Endodermal cell (in vitro differentiated cells): ENCODE measurements around the gene ADGRD1. TPM values are rescaled to one million over a fixed set of nuclear protein-coding genes. Genes with fewer than 3 reads are reported as not detected.
"Not testable (repeated sequence)": the region's sequence is repeated elsewhere in the genome, so short reads cannot be mapped to it uniquely, and the experiment has no call there.

Experiments
- DNase-seq: peaks from one replicate; pipeline ENCODE4 v3.0.0-alpha.2; 2017
- H3K27ac ChIP-seq: 2 replicates; pipeline ENCODE4 v1.5.1; 2013; ENCODE audit warnings: mild to moderate bottlenecking, low read depth, low read length, moderate library complexity
- H3K27me3 ChIP-seq: 2 replicates; pipeline ENCODE4 v1.6.1; 2013; ENCODE audit warnings: mild to moderate bottlenecking, low read length, moderate library complexity; ENCODE audit not compliant: insufficient read depth, control insufficient read depth, poor library complexity, severe bottlenecking
- H3K36me3 ChIP-seq: 2 replicates; pipeline ENCODE4 v1.7.0; 2013; ENCODE audit warnings: mild to moderate bottlenecking, low read length, moderate library complexity; ENCODE audit not compliant: control insufficient read depth, insufficient read depth
- H3K4me1 ChIP-seq: one replicate; pipeline ENCODE4 v1.7.0; 2013; ENCODE audit warnings: low read length; ENCODE audit not compliant: control insufficient read depth, insufficient read depth
- H3K4me3 ChIP-seq: 2 replicates; pipeline ENCODE4 v1.5.1; 2013; ENCODE audit warnings: mild to moderate bottlenecking, low read length, moderate library complexity
- H3K9ac ChIP-seq: 2 replicates; pipeline ENCODE4 v1.6.1; 2013; ENCODE audit warnings: mild to moderate bottlenecking, low read length, moderate library complexity; ENCODE audit not compliant: poor library complexity, severe bottlenecking; ENCODE audit errors: extremely low read depth
- H3K9me3 ChIP-seq: 2 replicates; pipeline ENCODE4 v1.6.1; 2013; ENCODE audit warnings: mild to moderate bottlenecking, low read length, moderate library complexity; ENCODE audit not compliant: control insufficient read depth
- H3K27ac Mint-ChIP-seq: 2 replicates; pipeline ENCODE4 v1.8.0; 2020; ENCODE audit warnings: mixed read lengths
- H3K27me3 Mint-ChIP-seq: 2 replicates; pipeline ENCODE4 v1.8.0; 2021; ENCODE audit warnings: mild to moderate bottlenecking, mixed read lengths; ENCODE audit not compliant: insufficient read depth
- H3K36me3 Mint-ChIP-seq: 2 replicates; pipeline ENCODE4 v1.8.0; 2020; ENCODE audit warnings: low read depth, mixed read lengths
- H3K4me1 Mint-ChIP-seq: 2 replicates; pipeline ENCODE4 v1.8.0; 2020; ENCODE audit warnings: mixed read lengths
- H3K4me3 Mint-ChIP-seq: 2 replicates; pipeline ENCODE4 v1.8.0; 2020; ENCODE audit warnings: mild to moderate bottlenecking, moderate library complexity, mixed read lengths
- H3K9me3 Mint-ChIP-seq: 2 replicates; pipeline ENCODE4 v1.8.0; 2020; ENCODE audit warnings: mild to moderate bottlenecking, mixed read lengths
- CTCF ChIP-seq: fragments of 200-600 bp; sonication (generic); conservative IDR thresholded peaks from 2 replicates; pipeline ENCODE4 v1.5.0; 2021; ENCODE audit warnings: antibody characterized with exemption, mild to moderate bottlenecking
- WGBS, 2 experiments: methylation state at CpG; one replicate each; pipeline versions ENCODE4 v1.1.5 to v1.1.7; 2013; ENCODE audit warnings: missing lambda C conversion rate in 2 of 2, mixed read lengths in 1 of 2; ENCODE audit not compliant: insufficient coverage in 1 of 2, insufficient read length in 1 of 2; 5-methylcytosine and 5-hydroxymethylcytosine counted together
- long read RNA-seq, 4 experiments: library from polyadenylated mRNA in 2 of 4; library from RNA in 1 of 4; library from capped mRNA in 1 of 4; stranded (forward) in 3 of 4; unstranded in 1 of 4; transcript quantifications; one replicate each; pipeline ENCODE4 v2.0.0, GENCODE V29; 2020 to 2021; ENCODE audit warnings: inconsistent platforms in 1 of 4
- polyA plus RNA-seq, 2 experiments: library from polyadenylated mRNA; stranded (reverse); fragments of 50-300 nt; gene quantifications; one replicate each; pipeline ENCODE4 v1.2.3, GENCODE V29; 2013
- total RNA-seq, 2 donors: library from RNA; stranded (reverse); fragmentation: NEBNext Ultra II Directional in 1 of 2; extraction: Animal tissue kit (Norgen Biotek cat#: 25700) in 1 of 2; gene quantifications; 2 replicates in 1 of 2; 3 replicates in 1 of 2; pipeline ENCODE4 v1.2.1, GENCODE V29; 2021

The ADGRD1 gene
- total RNA-seq: 1 to 10 TPM; 1.3 to 2.9 TPM
- 2.3 TPM for polyA plus RNA-seq (2013, experiment 1 of 2)
- 1.7 TPM for polyA plus RNA-seq (2013, experiment 2 of 2)
- long read RNA-seq, experiment 1, partial matches to known transcripts: 1 of 3 reads
- long read RNA-seq, experiment 1, other reads (novel, unspliced or antisense): 2 of 3 reads
- long read RNA-seq, experiment 2, partial matches to known transcripts: 1 of 4 reads
- long read RNA-seq, experiment 2, other reads (novel, unspliced or antisense): 3 of 4 reads
- long read RNA-seq, experiment 3: 0 reads
- long read RNA-seq, experiment 4: 0 reads

DNA sequence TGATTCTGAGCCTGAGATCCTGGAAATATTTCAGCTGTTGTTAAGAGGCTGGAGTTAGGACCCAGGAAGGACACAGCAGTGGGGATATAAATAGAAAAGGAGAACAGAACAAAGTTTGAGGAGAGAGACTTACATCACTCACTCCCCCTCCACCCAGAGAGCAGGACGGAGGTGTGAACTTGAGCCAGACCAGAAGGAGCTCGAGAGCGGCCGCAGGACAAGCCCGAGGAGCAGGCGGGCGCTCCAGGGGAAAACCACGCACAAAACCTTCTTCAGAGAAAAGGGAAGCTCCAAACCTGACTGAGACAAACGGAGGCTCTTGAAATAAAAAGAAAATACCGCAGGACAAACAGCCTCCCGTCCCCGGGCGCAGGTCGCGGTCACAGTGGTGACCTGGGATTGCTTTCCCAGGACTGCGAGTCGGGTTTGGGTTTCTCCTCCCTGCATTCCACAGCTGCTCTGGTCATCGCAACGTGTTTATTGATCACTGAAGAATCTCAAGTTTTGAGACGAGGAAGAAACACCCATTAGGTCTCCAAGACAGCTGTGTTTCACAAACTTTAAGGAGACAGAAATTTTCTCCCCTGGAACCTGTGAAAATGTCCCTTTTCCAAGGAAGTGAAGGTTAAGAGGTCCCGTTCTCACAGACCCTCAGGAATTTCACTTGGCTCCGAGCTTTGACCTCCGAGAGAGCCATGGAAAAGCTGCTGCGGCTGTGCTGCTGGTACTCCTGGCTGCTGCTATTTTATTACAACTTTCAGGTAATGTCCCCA is at the start of gene ADGRD1:
TSS of gene ADGRD1 (plus strand) at position 137 of the 773 bp plus-strand sequence. CDS start at position 696, 559 bp downstream.
- no peak within 1 kb of the TSS for H3K27ac ChIP-seq
- Mint-ChIP-seq H3K4me3 (peak within 1 kb of the TSS; percentile 21), H3K27me3 (no peaks in the 10 kb centered on the region), H3K36me3 (no peaks in the 10 kb centered on the region), H3K9me3 (no peaks in the 10 kb centered on the region), H3K27ac (peak within 1 kb of the TSS; percentile 87), H3K4me1 (peaks cover 35% of the 10 kb centered on the region)
- no peak within 1 kb of the TSS for H3K9ac ChIP-seq
- H3K36me3 ChIP-seq: no peaks in the 10 kb centered on the region
- H3K4me1 ChIP-seq: peaks cover 18% of the 10 kb centered on the region
- no peak for TF ChIP-seq CTCF
- H3K27me3 ChIP-seq: no peaks in the 10 kb centered on the region
- WGBS, 2 experiments: 30 to 52% methylated on average over 13 to 24 of the region's 24 CpGs
- H3K4me3 ChIP-seq: no peak within 1 kb of the TSS
- no peaks in the 10 kb centered on the region for H3K9me3 ChIP-seq
- peak; percentile 83 for DNase-seq

GRCh38 chr12:130904064-130904463 is 49.6 kb upstream of the ADGRD1 start:
- Mint-ChIP-seq H3K27ac (no peak overlapping the region), H3K4me3 (no peak overlapping the region), H3K36me3 (no peaks in the 10 kb centered on the region), H3K27me3 (no peaks in the 10 kb centered on the region), H3K4me1 (no peaks in the 10 kb centered on the region), H3K9me3 (no peaks in the 10 kb centered on the region)
- Histone ChIP-seq H3K4me1 (no peaks in the 10 kb centered on the region), H3K4me3 (no peak overlapping the region), H3K9me3 (no peaks in the 10 kb centered on the region), H3K36me3 (no peaks in the 10 kb centered on the region), H3K27ac (no peak overlapping the region), H3K9ac (no peak overlapping the region), H3K27me3 (no peaks in the 10 kb centered on the region)
- WGBS, 2 experiments: 86 to 98% methylated on average over 1 to 2 of the region's 2 CpGs
- DNase-seq: no peak
- TF ChIP-seq CTCF: no peak

DNA sequence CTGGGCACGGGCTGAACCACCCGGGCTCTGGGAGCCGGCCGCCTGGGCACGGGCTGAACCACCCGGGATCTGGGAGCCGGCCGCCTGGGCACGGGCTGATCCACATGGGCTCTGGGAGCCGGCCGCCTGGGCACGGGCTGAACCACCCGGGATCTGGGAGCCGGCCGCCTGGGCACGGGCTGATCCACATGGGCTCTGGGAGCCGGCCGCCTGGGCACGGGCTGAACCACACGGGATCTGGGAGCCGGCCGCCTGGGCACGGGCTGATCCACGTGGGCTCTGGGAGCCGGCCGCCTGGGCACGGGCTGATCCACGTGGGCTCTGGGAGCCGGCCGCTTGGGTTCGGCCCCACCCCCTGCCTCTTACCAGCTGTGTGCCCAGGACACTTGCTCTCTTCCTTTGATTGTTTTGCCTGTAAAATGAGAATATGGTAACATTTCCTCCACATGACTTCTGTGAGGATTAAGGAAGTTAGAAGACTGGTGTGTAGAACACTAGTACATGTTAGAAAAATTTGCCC is 48.7 kb upstream of the ADGRD1 start:
- H3K9me3 ChIP-seq, H3K36me3 Mint-ChIP-seq, H3K27me3 Mint-ChIP-seq, H3K27ac ChIP-seq, H3K4me3 ChIP-seq, H3K4me1 ChIP-seq, DNase-seq, H3K9me3 Mint-ChIP-seq, H3K9ac ChIP-seq, H3K27ac Mint-ChIP-seq, H3K4me3 Mint-ChIP-seq, H3K4me1 Mint-ChIP-seq, H3K36me3 ChIP-seq, H3K27me3 ChIP-seq: not testable (repeated sequence)
- WGBS, 2 experiments: 96 to 100% methylated on average over 2 to 27 of the region's 31 CpGs
